Neural cell (in vitro differentiated cells): ENCODE measurements around the gene PANK1. TPM values are rescaled to one million over a fixed set of nuclear protein-coding genes. Genes with fewer than 3 reads are reported as not detected.

ENCODE experiments used
- H2AFZ ChIP-seq: fragments of 200-600, 300-800 bp; sonication (generic), shearing (Covaris generic); 2 replicates; pipeline ENCODE4 v1.6.0; 2014; ENCODE audit warnings: low read depth, mild to moderate bottlenecking, antibody characterized with exemption, low read length, moderate library complexity
- H3F3A ChIP-seq: fragments of 200-600 bp; shearing (Covaris generic); 2 replicates; pipeline ENCODE4 v1.6.1; 2016; ENCODE audit warnings: mild to moderate bottlenecking, moderate library complexity, mixed read lengths, antibody characterized with exemption, low read length; ENCODE audit not compliant: insufficient read depth, poor library complexity, severe bottlenecking
- H3K27ac ChIP-seq: fragments of 200-600, 300-800 bp; sonication (generic), shearing (Covaris generic); 2 replicates; pipeline ENCODE4 v1.5.1; 2014; ENCODE audit warnings: mild to moderate bottlenecking, low read length, moderate library complexity
- H3K27me3 ChIP-seq: fragments of 300-800, 200-600 bp; sonication (generic), shearing (Covaris generic); 2 replicates; pipeline ENCODE4 v1.6.0; 2014; ENCODE audit warnings: mild to moderate bottlenecking, low read depth, low read length, moderate library complexity; ENCODE audit not compliant: insufficient read depth
- H3K36me3 ChIP-seq: fragments of 300-800, 200-600 bp; sonication (generic), shearing (Covaris generic); 2 replicates; pipeline ENCODE4 v1.5.1; 2014; ENCODE audit warnings: mild to moderate bottlenecking, antibody characterized with exemption, low read length, moderate library complexity; ENCODE audit not compliant: insufficient read depth
- H3K4me2 ChIP-seq: fragments of 300-800, 200-600 bp; sonication (generic), shearing (Covaris generic); 2 replicates; pipeline ENCODE4 v1.6.0; 2014; ENCODE audit warnings: mild to moderate bottlenecking, low read length
- H3K4me3 ChIP-seq: fragments of 300-800, 200-600 bp; sonication (generic), shearing (Covaris generic); 2 replicates; pipeline ENCODE4 v1.5.1; 2014; ENCODE audit warnings: mild to moderate bottlenecking, low read length, moderate library complexity
- H3K79me2 ChIP-seq: fragments of 200-600 bp; shearing (Covaris generic); replicated peaks from 2 replicates; pipeline ENCODE4 v1.6.0; 2014; ENCODE audit warnings: mild to moderate bottlenecking, low read length, moderate library complexity; ENCODE audit not compliant: insufficient read depth
- H3K9ac ChIP-seq: fragments of 300-800, 200-600 bp; sonication (generic), shearing (Covaris generic); 2 replicates; pipeline ENCODE4 v1.6.1; 2016; ENCODE audit warnings: mild to moderate bottlenecking, low read length, mixed read lengths
- H3K9me2 ChIP-seq: fragments of 200-600 bp; shearing (Covaris generic); 2 replicates; pipeline ENCODE4 v1.6.1; 2016; ENCODE audit warnings: mild to moderate bottlenecking, low read length, mixed read lengths; ENCODE audit not compliant: insufficient read depth
- H3K9me3 ChIP-seq: fragments of 200-600, 300-800 bp; sonication (generic), shearing (Covaris generic); 2 replicates; pipeline ENCODE4 v1.6.1; 2016; ENCODE audit warnings: mild to moderate bottlenecking, mixed run types, low read length, moderate library complexity, mixed read lengths
- H4K20me1 ChIP-seq: fragments of 200-600 bp; shearing (Covaris generic); 2 replicates; pipeline ENCODE4 v1.6.1; 2016; ENCODE audit warnings: mild to moderate bottlenecking, mixed run types; ENCODE audit not compliant: insufficient read depth
- EP300 ChIP-seq: fragments of 450-650 bp; conservative IDR thresholded peaks from 2 replicates; pipeline ENCODE4 v1.6.1; 2014; ENCODE audit warnings: antibody characterized with exemption, mild to moderate bottlenecking, moderate library complexity; ENCODE audit not compliant: poor library complexity, severe bottlenecking
- RAD21 ChIP-seq: fragments of 450-650 bp; conservative IDR thresholded peaks from 2 replicates; pipeline ENCODE4 v1.6.1; 2014; ENCODE audit warnings: antibody characterized with exemption, mild to moderate bottlenecking, moderate library complexity
- SMC3 ChIP-seq: fragments of 450-650 bp; conservative IDR thresholded peaks from 2 replicates; pipeline ENCODE4 v1.6.1; 2014; ENCODE audit warnings: antibody characterized with exemption, mild to moderate bottlenecking, moderate library complexity; ENCODE audit not compliant: poor library complexity
- polyA plus RNA-seq: library from polyadenylated mRNA; depleted of rRNA; stranded (reverse); fragments of >200 nt; gene quantifications from 2 replicates; pipeline ENCODE4 v1.2.3, GENCODE V29; 2014
- small RNA-seq, 3 experiments: library from RNA; depleted of rRNA; stranded (forward); fragments of <200 nt; gene quantifications; one replicate each; pipeline ENCODE3, GENCODE V24; 2012
- TF ChIP-seq, protein P1 (sequence below): fragments of 450-650 bp; IDR thresholded peaks from 2 replicates; pipeline ENCODE4 v1.5.1; 2014; ENCODE audit warnings: antibody characterized with exemption, mild to moderate bottlenecking, moderate library complexity; ENCODE audit not compliant: poor library complexity, severe bottlenecking

PANK1 gene
- polyA plus RNA-seq, 1 donor from 2014 or later, result 15.4 TPM

DNA sequence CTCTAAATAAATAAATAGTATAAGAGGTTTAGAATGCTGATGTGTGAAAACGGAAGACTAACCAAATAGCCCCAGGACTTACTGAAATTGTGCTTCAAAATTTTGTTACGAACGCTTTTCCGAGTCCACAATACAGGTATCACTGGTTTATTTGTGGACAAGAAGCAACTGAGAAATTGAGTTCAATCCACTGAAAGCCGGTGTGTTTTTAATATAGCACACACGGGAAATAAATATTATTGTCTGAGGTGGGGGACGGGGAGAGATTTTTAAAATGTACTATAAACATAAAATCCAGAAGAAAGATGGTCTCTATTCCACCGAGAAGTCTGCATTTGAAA, 110.2 kb downstream of the PANK1 start:
- H3K79me2 ChIP-seq, result no peaks in the 10 kb centered on the region
- no peaks in the 10 kb centered on the region for H4K20me1 ChIP-seq
- H3K27me3 ChIP-seq, result peaks cover 41% of the 10 kb centered on the region
- peaks cover 3% of the 10 kb centered on the region for H3K9me3 ChIP-seq
- peak overlapping the region; percentile 76 for H3K4me3 ChIP-seq
- no peaks in the 10 kb centered on the region for H3K36me3 ChIP-seq
- peak overlapping the region; percentile 4 for H3K9ac ChIP-seq
- H3K9me2 ChIP-seq, result no peaks in the 10 kb centered on the region
- H3K4me2 ChIP-seq, result peak overlapping the region; percentile 89
- no peak overlapping the region for H2AFZ ChIP-seq
- TF ChIP-seq SMC3 (no peak), EP300 (no peak), RAD21 (no peak)
- TF ChIP-seq, protein P1, sequence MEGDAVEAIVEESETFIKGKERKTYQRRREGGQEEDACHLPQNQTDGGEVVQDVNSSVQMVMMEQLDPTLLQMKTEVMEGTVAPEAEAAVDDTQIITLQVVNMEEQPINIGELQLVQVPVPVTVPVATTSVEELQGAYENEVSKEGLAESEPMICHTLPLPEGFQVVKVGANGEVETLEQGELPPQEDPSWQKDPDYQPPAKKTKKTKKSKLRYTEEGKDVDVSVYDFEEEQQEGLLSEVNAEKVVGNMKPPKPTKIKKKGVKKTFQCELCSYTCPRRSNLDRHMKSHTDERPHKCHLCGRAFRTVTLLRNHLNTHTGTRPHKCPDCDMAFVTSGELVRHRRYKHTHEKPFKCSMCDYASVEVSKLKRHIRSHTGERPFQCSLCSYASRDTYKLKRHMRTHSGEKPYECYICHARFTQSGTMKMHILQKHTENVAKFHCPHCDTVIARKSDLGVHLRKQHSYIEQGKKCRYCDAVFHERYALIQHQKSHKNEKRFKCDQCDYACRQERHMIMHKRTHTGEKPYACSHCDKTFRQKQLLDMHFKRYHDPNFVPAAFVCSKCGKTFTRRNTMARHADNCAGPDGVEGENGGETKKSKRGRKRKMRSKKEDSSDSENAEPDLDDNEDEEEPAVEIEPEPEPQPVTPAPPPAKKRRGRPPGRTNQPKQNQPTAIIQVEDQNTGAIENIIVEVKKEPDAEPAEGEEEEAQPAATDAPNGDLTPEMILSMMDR, result no peak
- no peaks in the 10 kb centered on the region for H3F3A ChIP-seq
- no peak overlapping the region for H3K27ac ChIP-seq

Small RNA genes lying within 50 kb of the gene (small RNA-seq; reads per million reads assigned to genes)
- 4,100 to 21,214 (median 6,884) reads per million in 3 experiments for gene MIR107

Other genes starting within 250 kb of the PANK1 start
- gene IFIT5, start 230.7 kb downstream of the PANK1 start, polyA plus RNA-seq, result 14.9 and 16.3 TPM in 2 replicates
- 0.04 TPM in 1 of 2 replicates, not detected in the other for gene SLC16A12, start 109.6 kb downstream of the PANK1 start, polyA plus RNA-seq
- 2.4 and 3.9 TPM in 2 replicates for gene KIF20B, start 56.3 kb upstream of the PANK1 start, polyA plus RNA-seq